ENCODE data around the gene MMP25. TPM values are rescaled to one million over a fixed set of nuclear protein-coding genes. Genes with fewer than 3 reads are reported as not detected.

MMP25 gene
- polyA plus RNA-seq, 1 donor (not counting 4 experiments of a cell fraction or from before 2014, with no cell fraction given), result 0.09 TPM

DNA sequence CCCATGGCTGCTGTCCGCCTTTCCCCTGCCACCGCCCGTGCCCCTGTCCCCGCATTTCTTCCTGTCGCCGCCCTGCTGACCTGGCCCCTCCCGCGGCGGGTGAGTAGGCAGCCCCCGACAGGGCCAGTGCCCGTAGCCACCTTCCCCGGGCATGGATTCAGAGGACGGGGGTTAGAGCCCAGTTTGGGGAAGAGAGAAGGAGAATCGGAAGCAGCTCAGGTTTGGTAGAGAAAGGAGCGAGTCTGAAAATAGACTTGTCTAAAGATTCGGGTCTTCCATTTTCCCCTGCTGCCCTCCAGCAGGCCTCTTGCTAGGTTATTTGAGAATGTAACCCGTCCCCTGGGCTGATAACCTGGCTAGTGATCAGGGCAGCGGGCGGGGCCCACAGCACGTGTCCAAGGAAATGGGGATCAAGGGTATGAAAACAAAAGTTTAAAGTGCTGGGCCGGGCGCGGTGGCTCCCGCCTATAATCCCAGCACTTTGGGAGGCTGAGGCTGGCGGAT lies 41.5 kb upstream of the MMP25 start:
- no peaks in the 10 kb centered on the region for H3K27me3 ChIP-seq (ENCODE audit: control insufficient read depth, extremely low read depth, insufficient read depth, low read length)
- H3K4me3 ChIP-seq (ENCODE audit: control insufficient read depth in 2 of 3, extremely low read depth in 1 of 3, insufficient read depth in 2 of 3, low read depth in 1 of 3, low read length in 3 of 3), result peak overlapping the region in 2 of 3 experiments; percentile 12 to 14
- H3K9ac ChIP-seq (ENCODE audit: control insufficient read depth, extremely low read depth, insufficient read depth, low read length), result no peak overlapping the region
- peaks cover 3% of the 10 kb centered on the region for H3K4me1 ChIP-seq (ENCODE audit: control insufficient read depth, extremely low read depth, insufficient read depth, low read length)
- H3K9me1 ChIP-seq (ENCODE audit: control insufficient read depth, extremely low read depth, insufficient read depth, low read length), result no peaks in the 10 kb centered on the region
- dilution Hi-C loops (cut with MboI; ENCODE audit: extremely low pct_ligation_motif_present, low sequenced_read_pairs), result no loop called here
- H3K9me3 ChIP-seq (ENCODE audit: control insufficient read depth, low read depth, low read length), result no peaks in the 10 kb centered on the region
- no peak overlapping the region for H3K27ac ChIP-seq (ENCODE audit: control insufficient read depth, insufficient read depth, low read length)
- H2AFZ ChIP-seq (ENCODE audit: control insufficient read depth, low read length), result no peak overlapping the region
- no peaks in the 10 kb centered on the region for H3K36me3 ChIP-seq (ENCODE audit: control insufficient read depth in 2 of 2, extremely low read depth in 1 of 2, insufficient read depth in 2 of 2, low read length in 2 of 2)
- TF ChIP-seq EZH2 (IDR thresholded peaks at IDR 0.05; ENCODE audit: low read length), result no peak
- H3K79me2 ChIP-seq (ENCODE audit: control insufficient read depth, insufficient read depth, low read length), result no peaks in the 10 kb centered on the region
- peak overlapping the region; percentile 4 for H3K4me2 ChIP-seq (ENCODE audit: control insufficient read depth, extremely low read depth, insufficient read depth, low read depth, low read length)
- no peak for DNase-seq (ENCODE audit: low read depth, low spot score)
- no peak for FAIRE-seq
- no peaks in the 10 kb centered on the region for H4K20me1 ChIP-seq (ENCODE audit: control insufficient read depth, extremely low read depth, insufficient read depth, low read length)

DNA sequence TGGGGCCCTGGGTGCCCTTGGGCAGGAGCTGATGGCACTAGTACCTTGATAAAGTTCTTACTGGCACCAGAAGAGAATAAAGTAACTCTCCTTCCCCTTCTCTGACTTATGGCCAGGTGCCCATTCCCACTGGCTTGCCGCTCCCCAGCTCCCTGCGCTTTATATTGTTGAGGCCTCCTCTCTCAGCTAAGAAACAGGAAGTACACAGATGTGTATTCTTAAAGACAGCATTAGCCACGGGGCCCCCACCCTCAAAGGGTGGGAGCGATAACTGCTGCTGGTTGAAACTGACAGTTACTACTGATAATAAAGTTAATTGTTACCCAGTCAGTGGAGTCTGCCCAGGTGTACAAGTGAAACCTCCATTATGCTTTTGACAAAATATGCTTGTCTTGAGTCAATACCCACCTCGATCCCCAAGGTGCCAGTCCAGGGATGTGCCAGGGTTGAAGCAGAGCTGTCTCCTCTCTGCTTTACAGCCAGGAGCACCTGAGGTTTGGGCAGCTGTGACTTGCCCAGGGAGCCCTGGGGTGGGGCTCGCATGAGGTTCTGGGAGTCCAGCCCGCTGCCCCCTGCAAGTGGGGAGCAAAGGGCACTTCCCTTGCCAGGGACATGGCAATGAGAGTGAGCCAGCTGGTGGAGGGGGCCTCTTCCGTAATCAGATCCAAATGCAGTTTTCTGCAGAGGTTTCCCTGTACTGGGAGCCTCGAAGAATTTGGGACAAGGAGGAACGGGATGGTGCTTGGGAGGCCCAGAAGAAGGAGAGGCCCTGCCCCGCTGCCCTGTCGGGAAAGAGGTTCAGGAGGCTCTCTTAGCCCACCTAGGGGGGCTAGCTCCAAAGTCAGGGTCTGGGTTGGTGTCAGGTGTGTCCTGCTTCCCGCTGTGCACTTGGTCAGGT lies 39.1 kb upstream of the MMP25 start:
- H3K36me3 ChIP-seq (ENCODE audit: control insufficient read depth in 2 of 2, extremely low read depth in 1 of 2, insufficient read depth in 2 of 2, low read length in 2 of 2), result no peaks in the 10 kb centered on the region
- FAIRE-seq, result no peak
- no peaks in the 10 kb centered on the region for H3K9me3 ChIP-seq (ENCODE audit: control insufficient read depth, low read depth, low read length)
- H3K27me3 ChIP-seq (ENCODE audit: control insufficient read depth, extremely low read depth, insufficient read depth, low read length), result peaks cover 13% of the 10 kb centered on the region
- H4K20me1 ChIP-seq (ENCODE audit: control insufficient read depth, extremely low read depth, insufficient read depth, low read length), result no peaks in the 10 kb centered on the region
- no peak overlapping the region for H3K9ac ChIP-seq (ENCODE audit: control insufficient read depth, extremely low read depth, insufficient read depth, low read length)
- H2AFZ ChIP-seq (ENCODE audit: control insufficient read depth, low read length), result no peak overlapping the region
- no peaks in the 10 kb centered on the region for H3K79me2 ChIP-seq (ENCODE audit: control insufficient read depth, insufficient read depth, low read length)
- H3K4me1 ChIP-seq (ENCODE audit: control insufficient read depth, extremely low read depth, insufficient read depth, low read length), result peaks cover 7% of the 10 kb centered on the region
- TF ChIP-seq EZH2 (IDR thresholded peaks at IDR 0.05; ENCODE audit: low read length), result no peak
- TF ChIP-seq, protein P1, sequence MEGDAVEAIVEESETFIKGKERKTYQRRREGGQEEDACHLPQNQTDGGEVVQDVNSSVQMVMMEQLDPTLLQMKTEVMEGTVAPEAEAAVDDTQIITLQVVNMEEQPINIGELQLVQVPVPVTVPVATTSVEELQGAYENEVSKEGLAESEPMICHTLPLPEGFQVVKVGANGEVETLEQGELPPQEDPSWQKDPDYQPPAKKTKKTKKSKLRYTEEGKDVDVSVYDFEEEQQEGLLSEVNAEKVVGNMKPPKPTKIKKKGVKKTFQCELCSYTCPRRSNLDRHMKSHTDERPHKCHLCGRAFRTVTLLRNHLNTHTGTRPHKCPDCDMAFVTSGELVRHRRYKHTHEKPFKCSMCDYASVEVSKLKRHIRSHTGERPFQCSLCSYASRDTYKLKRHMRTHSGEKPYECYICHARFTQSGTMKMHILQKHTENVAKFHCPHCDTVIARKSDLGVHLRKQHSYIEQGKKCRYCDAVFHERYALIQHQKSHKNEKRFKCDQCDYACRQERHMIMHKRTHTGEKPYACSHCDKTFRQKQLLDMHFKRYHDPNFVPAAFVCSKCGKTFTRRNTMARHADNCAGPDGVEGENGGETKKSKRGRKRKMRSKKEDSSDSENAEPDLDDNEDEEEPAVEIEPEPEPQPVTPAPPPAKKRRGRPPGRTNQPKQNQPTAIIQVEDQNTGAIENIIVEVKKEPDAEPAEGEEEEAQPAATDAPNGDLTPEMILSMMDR (optimal IDR thresholded peaks at IDR 0.05 in 1 of 3, IDR thresholded peaks at IDR 0.05 in 1 of 3, conservative IDR thresholded peaks at IDR 0.05 in 1 of 3; ENCODE audit: extremely low read depth in 1 of 3, insufficient read depth in 2 of 3, low read length in 3 of 3), result no peak
- H3K27ac ChIP-seq (ENCODE audit: control insufficient read depth, insufficient read depth, low read length), result no peak overlapping the region
- dilution Hi-C loops (cut with MboI; ENCODE audit: extremely low pct_ligation_motif_present, low sequenced_read_pairs), result no loop called here
- H3K4me2 ChIP-seq (ENCODE audit: control insufficient read depth, extremely low read depth, insufficient read depth, low read depth, low read length), result no peak overlapping the region
- H3K9me1 ChIP-seq (ENCODE audit: control insufficient read depth, extremely low read depth, insufficient read depth, low read length), result no peaks in the 10 kb centered on the region
- no peak for DNase-seq (ENCODE audit: low read depth, low spot score)
- no peak overlapping the region for H3K4me3 ChIP-seq (ENCODE audit: control insufficient read depth in 2 of 3, extremely low read depth in 1 of 3, insufficient read depth in 2 of 3, low read depth in 1 of 3, low read length in 3 of 3)

Measured in keratinocyte (primary cell).